8988T (cell line): ENCODE results near the gene NLRP6.
"Not testable (repeated sequence)": the region's sequence is repeated elsewhere in the genome, so short reads cannot be mapped to it uniquely, and the experiment has no call there.

Source experiments
- DNase-seq: peaks from one replicate; pipeline ENCODE4 v3.0.0; 2011

The NLRP6 gene

GRCh38 chr11:256952-257737 is 21.1 kb upstream of the NLRP6 start:
- no peak for DNase-seq

- peak; percentile 68 for DNase-seq
Measured at GRCh38 chr11:257766-258493, 20.3 kb upstream of the NLRP6 start.

- DNase-seq, result no peak
Measured at GRCh38 chr11:259413-259812, 18.8 kb upstream of the NLRP6 start.

GRCh38 chr11:261624-262023 is 16.6 kb upstream of the NLRP6 start:
- no peak for DNase-seq

- DNase-seq, result no peak
Measured at GRCh38 chr11:266676-267439, 11.3 kb upstream of the NLRP6 start.

- no peak for DNase-seq
Measured at GRCh38 chr11:267491-267994, 10.7 kb upstream of the NLRP6 start.

GRCh38 chr11:268716-269145 is 9.5 kb upstream of the NLRP6 start:
- DNase-seq, result not testable (repeated sequence)

GRCh38 chr11:269146-269890 is 8.9 kb upstream of the NLRP6 start:
- no peak for DNase-seq

GRCh38 chr11:270451-271318 is 7.5 kb upstream of the NLRP6 start:
- no peak for DNase-seq

GRCh38 chr11:271319-271715 is 6.9 kb upstream of the NLRP6 start:
- no peak for DNase-seq

GRCh38 chr11:272195-272930 is 5.8 kb upstream of the NLRP6 start:
- no peak for DNase-seq

- no peak for DNase-seq
Measured at GRCh38 chr11:272931-273198, 5.3 kb upstream of the NLRP6 start.

GRCh38 chr11:276219-276618 is 2.0 kb upstream of the NLRP6 start:
- no peak for DNase-seq

- DNase-seq, result peak; percentile 27
Measured at GRCh38 chr11:279040-279965, 1.1 kb downstream of the NLRP6 start.

GRCh38 chr11:279966-280705 is 1.9 kb downstream of the NLRP6 start:
- DNase-seq, result peak; percentile 56

- DNase-seq, result peak; percentile 43
Measured at GRCh38 chr11:280706-281485, 2.7 kb downstream of the NLRP6 start.

- peak; percentile 48 for DNase-seq
Measured at GRCh38 chr11:281486-282161, 3.4 kb downstream of the NLRP6 start.

GRCh38 chr11:282171-282570 is 4.0 kb downstream of the NLRP6 start:
- peak; percentile 43 for DNase-seq
